Naive thymus-derived CD8-positive, alpha-beta T cell (primary cell): ENCODE results near the gene CDK4. TPM values are rescaled to one million over a fixed set of nuclear protein-coding genes. Genes with fewer than 3 reads are reported as not detected.
"Not testable (repeated sequence)": the region's sequence is repeated elsewhere in the genome, so short reads cannot be mapped to it uniquely, and the experiment has no call there.

Experiments
- ATAC-seq, 2 donors: fragments of 150-1000 bp; cut with Tn5 transposase in 1 of 2; sonication (Bioruptor Pico), chemical (Tn5 transposase) in 1 of 2; 1 replicate in 1 of 2; 2 replicates in 1 of 2; pipeline ENCODE4 v1.10.0; 2021; ENCODE audit warnings: mild to moderate bottlenecking in 2 of 2, moderate library complexity in 2 of 2
- POLR2A ChIA-PET: fragments of 350-600 bp; sonication (Branson Sonifier 250); formaldehyde crosslinking; loops from one replicate; lab custom pipeline; 2021; ENCODE audit warnings: antibody characterized with exemption; lab: Charles Lee
- DNase-seq, 10 donors: peaks; one replicate each; pipeline versions ENCODE4 v3.0.0 to v3.0.0-alpha.2; 2020 to 2022
- H3K27ac Mint-ChIP-seq, 10 donors: one replicate each; pipeline ENCODE4 v1.8.0; 2020 to 2022; ENCODE audit warnings: mild to moderate bottlenecking in 10 of 10, mixed read lengths in 10 of 10, moderate library complexity in 4 of 10, inconsistent platforms in 1 of 10
- H3K27me3 Mint-ChIP-seq, 5 donors: one replicate each; pipeline ENCODE4 v1.8.0; 2021 to 2022; ENCODE audit warnings: mixed read lengths in 5 of 5
- H3K36me3 Mint-ChIP-seq, 3 donors: one replicate each; pipeline ENCODE4 v1.8.0; 2020 to 2022; ENCODE audit warnings: mixed read lengths in 3 of 3, mild to moderate bottlenecking in 2 of 3, inconsistent platforms in 1 of 3
- H3K4me1 Mint-ChIP-seq, 4 donors: one replicate each; pipeline ENCODE4 v1.8.0; 2021 to 2022; ENCODE audit warnings: mixed read lengths in 4 of 4
- H3K4me3 Mint-ChIP-seq, 10 donors: one replicate each; pipeline ENCODE4 v1.8.0; 2020 to 2022; ENCODE audit warnings: mild to moderate bottlenecking in 10 of 10, mixed read lengths in 10 of 10, moderate library complexity in 6 of 10, inconsistent platforms in 1 of 10
- H3K9me3 Mint-ChIP-seq, 9 donors: one replicate each; pipeline ENCODE4 v1.8.0; 2020 to 2022; ENCODE audit warnings: mixed read lengths in 9 of 9, mild to moderate bottlenecking in 3 of 9, inconsistent platforms in 1 of 9, moderate library complexity in 1 of 9
- polyA plus RNA-seq, 3 donors: library from polyadenylated mRNA; unstranded; fragments of 300-500 nt; fragmentation: Illumina TruSeq; gene quantifications; one replicate each; pipeline ENCODE4 v1.2.3, GENCODE V29; 2021
- total RNA-seq, 8 experiments: library from RNA in 2 of 8; stranded (reverse) in 2 of 8; gene quantifications; one replicate each; pipeline ENCODE4 v1.2.3 and lab custom pipeline; 2021 to 2026

Gene CDK4
- total and polyA plus RNA-seq, 5 experiments from 2014 or later = 44.6 to 101 (median 71.3) TPM

DNA sequence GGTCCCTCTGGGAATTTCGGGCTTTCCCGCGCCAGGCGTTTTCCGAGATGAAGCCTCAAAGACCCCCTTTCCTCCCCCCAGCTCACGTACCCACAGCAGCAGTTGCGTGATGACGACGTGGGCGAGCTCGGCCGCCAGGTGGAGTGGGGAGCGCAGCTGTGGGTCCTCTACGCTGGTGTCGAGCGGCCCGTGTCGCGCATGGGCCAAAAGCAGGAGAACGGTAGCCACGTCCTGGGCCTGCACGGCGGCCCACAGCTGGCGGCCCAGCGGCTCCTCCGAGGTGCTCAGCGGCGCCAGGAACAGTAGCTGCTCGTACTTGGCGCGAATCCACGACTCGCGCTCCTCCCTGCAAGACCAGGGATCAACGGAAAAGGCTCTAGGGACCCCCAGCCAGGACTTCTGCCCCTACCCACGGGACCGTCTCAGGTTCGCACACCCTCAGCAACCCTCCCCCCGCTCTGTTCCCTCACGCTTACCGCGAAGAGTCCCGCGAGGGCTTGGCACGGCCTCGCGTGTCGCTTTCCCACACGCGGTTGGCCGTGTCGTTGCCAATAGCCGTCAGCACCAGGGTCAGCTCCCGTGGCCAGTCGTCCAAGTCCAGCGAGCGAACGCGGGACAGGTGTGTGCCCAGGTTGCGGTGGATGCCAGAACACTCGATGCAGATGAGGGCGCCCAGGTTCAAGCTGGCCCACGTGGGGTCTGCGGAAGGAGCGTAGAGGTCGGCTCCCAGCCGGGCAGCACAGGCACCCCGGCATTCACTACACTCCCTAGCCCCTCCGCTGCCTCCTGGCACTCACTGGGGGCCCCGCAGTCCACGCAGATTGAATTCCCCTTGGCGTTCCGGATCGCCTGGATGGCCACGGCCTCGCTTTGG is 25.0 kb downstream of the CDK4 start:
- Mint-ChIP-seq H3K4me1 (peaks cover 11 to 35% (median 28%) of the 10 kb centered on the region in 4 donors), H3K9me3 (no peaks in the 10 kb centered on the region), H3K4me3 (no peak overlapping the region), H3K27ac (peak overlapping the region in 3 of 10 donors; percentile 16 to 74 (median 22)), H3K36me3 (peaks cover 0 to 62% (median 10%) of the 10 kb centered on the region in 3 donors), H3K27me3 (no peaks in the 10 kb centered on the region)
- DNase-seq (no peak), ATAC-seq (no peak)
- POLR2A ChIA-PET = interaction anchor here (0.5 to 1.3 kb wide), 3 partner anchors 13 to 206 kb away, joined by 3 to 4 read pairs (median 3); partner anchors contain the start of gene OS9

DNA sequence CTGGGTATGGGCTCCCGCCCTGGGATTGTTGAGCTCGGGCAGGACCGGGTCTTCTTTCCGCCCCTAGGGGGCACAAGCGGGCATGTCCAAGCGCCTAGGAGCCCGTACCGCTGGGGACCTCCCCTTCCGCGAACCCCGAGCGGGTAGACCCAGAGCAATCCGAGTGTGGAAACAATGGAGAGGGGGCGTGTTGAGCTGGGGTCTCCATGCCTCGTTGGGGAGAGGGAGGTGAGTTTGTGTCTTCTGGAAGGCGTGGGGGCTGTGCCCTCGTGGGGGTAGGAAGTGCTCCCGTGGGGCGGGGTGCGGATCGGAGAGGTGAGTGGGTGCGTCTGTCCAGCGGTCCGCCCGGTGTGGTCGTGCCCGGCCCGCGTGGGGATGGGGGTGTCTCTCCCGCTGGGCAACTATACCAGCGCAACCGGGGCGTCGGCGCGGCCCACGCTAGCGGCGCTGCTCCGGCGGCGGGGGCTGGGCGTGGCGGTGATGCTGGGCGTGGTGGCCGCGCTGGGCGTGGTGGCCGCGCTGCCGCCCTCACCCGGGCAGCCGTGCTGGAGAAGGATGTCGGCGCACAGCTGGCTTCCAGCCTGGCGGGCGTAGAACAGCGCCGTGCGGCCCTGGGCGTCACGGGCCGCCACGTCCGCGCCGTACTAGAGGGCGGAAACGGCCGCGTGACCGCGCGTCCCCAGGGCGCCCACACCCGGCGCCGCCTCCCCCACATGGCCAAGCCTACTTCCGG is 25.8 kb downstream of the CDK4 start:
- POLR2A ChIA-PET = interaction anchor here (0.5 to 1.3 kb wide), 3 partner anchors 19 to 206 kb away, joined by 3 to 4 read pairs (median 3); partner anchors contain the start of genes OS9 and TSPAN31
- Mint-ChIP-seq H3K27ac (peak overlapping the region in 4 of 10 donors; percentile 43 to 74 (median 56)), H3K27me3 (no peaks in the 10 kb centered on the region), H3K36me3 (peaks cover 0 to 59% (median 10%) of the 10 kb centered on the region in 3 donors), H3K4me1 (peaks cover 16 to 41% (median 33%) of the 10 kb centered on the region in 4 donors), H3K9me3 (no peaks in the 10 kb centered on the region), H3K4me3 (peak overlapping the region in 3 of 10 donors; percentile 33 to 48 (median 45))
- ATAC-seq (peak in 1 of 2 donors; percentile 24), DNase-seq (peak in 3 of 10 donors; percentile 20 to 23 (median 21))

DNA sequence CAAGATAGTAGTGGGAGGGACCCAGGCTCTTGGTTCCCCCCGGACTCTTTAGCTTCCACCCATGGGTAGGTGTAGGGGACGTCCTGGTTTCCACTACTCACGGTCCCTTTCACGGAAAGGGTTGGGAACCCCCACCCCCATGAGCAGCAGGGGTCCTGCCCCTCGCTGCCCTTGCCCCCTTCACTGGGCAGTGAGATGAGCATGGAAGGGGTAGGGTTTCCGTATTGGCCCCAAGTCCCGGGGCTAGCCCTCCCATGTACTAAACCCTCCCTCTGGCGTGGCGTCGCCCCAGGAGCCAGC is 26.3 kb downstream of the CDK4 start:
- no peak for DNase-seq
- no peak for ATAC-seq
- no peaks in the 10 kb centered on the region for H3K9me3 Mint-ChIP-seq
- no peaks in the 10 kb centered on the region for H3K27me3 Mint-ChIP-seq
- H3K36me3 Mint-ChIP-seq = peaks cover 0 to 57% (median 7%) of the 10 kb centered on the region in 3 donors
- POLR2A ChIA-PET = interaction anchor here (1.0 to 1.3 kb wide), 2 partner anchors 19 to 32 kb away, joined by 3 to 4 read pairs; partner anchors contain the start of genes OS9 and TSPAN31
- peaks cover 16 to 44% (median 33%) of the 10 kb centered on the region in 4 donors for H3K4me1 Mint-ChIP-seq
- H3K27ac Mint-ChIP-seq = peak overlapping the region in 2 of 10 donors; percentile 66 to 74
- no peak overlapping the region for H3K4me3 Mint-ChIP-seq

DNA sequence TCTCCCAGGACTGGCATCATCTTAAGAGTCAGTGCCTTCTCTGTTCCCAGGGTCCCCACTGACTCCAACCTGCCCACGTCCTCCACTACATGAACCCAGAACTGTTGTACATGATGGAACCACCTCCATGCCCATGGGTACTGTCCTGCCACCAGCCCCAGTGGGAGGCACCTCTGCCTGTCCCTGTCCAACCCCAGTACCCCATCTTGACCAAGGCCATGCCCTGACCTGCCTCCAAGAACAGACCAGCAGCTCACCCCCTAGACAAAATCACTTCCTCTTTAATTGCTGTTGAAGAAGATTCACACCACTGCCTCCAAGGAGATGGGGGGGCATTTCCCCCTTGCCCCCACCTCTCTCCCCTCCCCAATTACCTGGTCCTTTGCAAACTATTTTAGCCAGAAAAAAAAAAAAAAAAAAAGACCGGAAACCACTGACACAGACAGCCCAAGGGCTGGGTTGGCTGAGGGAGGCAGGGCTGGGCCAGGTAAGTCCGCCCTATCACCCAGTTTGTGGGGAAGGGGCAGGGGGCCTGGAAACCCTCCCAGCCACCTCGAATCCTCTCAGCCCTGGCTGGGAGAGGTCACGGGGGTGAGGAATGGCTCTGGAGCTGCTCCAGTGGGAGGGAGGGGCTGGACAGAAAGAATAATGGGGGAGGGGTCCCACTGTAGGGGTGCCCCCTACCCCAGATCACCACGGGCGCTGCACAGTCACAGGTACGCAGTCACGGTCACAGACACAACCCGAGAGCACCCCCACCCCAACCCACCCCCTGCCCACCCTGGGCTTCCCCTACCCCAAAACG is 27.0 kb downstream of the CDK4 start:
- no peaks in the 10 kb centered on the region for H3K27me3 Mint-ChIP-seq
- peaks cover 16 to 44% (median 33%) of the 10 kb centered on the region in 4 donors for H3K4me1 Mint-ChIP-seq
- no peak for ATAC-seq
- POLR2A ChIA-PET = interaction anchor here (1.0 to 1.7 kb wide), 6 partner anchors 11 to 20 kb away, joined by 3 to 16 read pairs (median 4); partner anchors contain the start of genes AGAP2 and TSPAN31
- H3K36me3 Mint-ChIP-seq = peaks cover 0 to 56% (median 6%) of the 10 kb centered on the region in 3 donors
- no peak for DNase-seq
- no peaks in the 10 kb centered on the region for H3K9me3 Mint-ChIP-seq
- H3K27ac Mint-ChIP-seq = peak overlapping the region in 9 of 10 donors; percentile 11 to 91 (median 67)
- H3K4me3 Mint-ChIP-seq = peak overlapping the region in 1 of 10 donors; percentile 20

DNA sequence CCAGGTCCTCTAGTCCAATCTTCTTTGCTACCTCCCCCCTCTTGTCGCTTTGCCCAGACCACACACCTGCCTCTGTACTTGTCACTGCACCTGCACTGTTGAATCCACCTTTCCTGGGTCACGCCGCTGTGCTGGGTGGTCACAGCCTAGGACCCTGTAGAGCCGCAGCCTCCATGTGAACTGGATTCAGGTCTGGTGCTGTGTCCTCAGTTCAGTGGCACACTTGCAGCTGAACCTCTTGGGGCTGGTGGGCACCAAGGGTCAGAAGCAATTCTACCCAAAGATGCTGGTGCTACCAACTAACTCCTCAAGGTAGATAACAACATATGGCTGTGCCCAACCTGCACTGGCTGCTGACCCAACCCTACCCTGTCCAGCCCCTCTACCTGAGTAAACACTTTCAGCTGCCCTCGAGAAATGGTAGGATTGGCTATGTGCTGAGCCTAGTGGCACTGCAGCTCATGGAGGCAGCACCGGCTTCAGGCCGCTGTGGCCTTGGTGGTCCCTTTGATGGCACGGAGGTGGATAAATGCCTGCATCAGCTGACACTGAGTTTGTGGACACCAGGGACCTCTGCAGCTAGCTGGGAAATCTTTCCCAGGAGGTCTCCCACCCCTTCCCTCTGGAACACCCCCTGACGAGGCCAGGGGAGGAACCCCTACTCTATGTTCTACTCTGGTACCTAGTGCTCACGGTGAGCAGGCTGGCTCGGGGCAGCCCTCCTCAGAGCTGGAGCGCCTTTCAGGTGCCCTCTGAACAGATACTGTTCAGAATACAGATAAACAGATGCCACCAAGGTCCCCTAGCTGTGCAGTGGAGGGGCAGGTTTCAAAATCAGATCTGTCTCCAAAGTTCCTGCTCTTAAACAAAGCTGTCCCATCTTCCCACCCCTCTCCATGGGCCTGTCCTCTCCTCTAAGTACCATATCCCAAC is 27.8 kb downstream of the CDK4 start:
- no peak overlapping the region for H3K4me3 Mint-ChIP-seq
- no peaks in the 10 kb centered on the region for H3K9me3 Mint-ChIP-seq
- H3K27me3 Mint-ChIP-seq = no peaks in the 10 kb centered on the region
- peaks cover 16 to 49% (median 37%) of the 10 kb centered on the region in 4 donors for H3K4me1 Mint-ChIP-seq
- ATAC-seq = peak; percentile 13 to 27
- H3K36me3 Mint-ChIP-seq = peaks cover 4 to 57% (median 11%) of the 10 kb centered on the region in 3 donors
- DNase-seq = no peak
- peak overlapping the region; percentile 11 to 91 (median 72) for H3K27ac Mint-ChIP-seq
- POLR2A ChIA-PET = interaction anchor here (0.7 to 1.7 kb wide), 8 partner anchors 12 to 114 kb away, joined by 3 to 16 read pairs (median 4); partner anchors contain the start of genes AGAP2, CDK4 and TSPAN31

DNA sequence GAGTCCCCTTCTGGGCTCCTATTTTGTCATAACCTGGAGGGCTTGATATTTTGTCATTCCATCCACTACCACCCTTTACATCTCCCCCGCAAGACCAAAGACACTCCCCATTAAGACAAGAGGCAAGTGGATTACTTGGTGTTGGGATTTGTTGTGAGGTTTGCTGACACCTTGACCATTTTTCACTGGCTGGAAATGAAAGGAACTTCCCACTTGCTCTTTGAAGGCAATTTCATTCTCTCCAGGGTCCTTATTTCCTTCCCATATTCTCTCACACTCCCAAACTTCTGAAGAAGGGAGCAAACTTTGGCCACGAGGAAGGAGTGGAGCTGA is 28.5 kb downstream of the CDK4 start:
- Mint-ChIP-seq H3K4me3 (no peak overlapping the region), H3K4me1 (peaks cover 16 to 50% (median 39%) of the 10 kb centered on the region in 4 donors), H3K36me3 (peaks cover 6 to 58% (median 15%) of the 10 kb centered on the region in 3 donors), H3K27ac (peak overlapping the region; percentile 38 to 91 (median 67)), H3K9me3 (no peaks in the 10 kb centered on the region), H3K27me3 (no peaks in the 10 kb centered on the region)
- ATAC-seq = no peak
- POLR2A ChIA-PET = interaction anchor here (1.0 to 2.3 kb wide), 7 partner anchors 13 to 28 kb away, joined by 3 to 16 read pairs (median 4); partner anchors contain the start of genes CDK4 and TSPAN31
- no peak for DNase-seq

DNA sequence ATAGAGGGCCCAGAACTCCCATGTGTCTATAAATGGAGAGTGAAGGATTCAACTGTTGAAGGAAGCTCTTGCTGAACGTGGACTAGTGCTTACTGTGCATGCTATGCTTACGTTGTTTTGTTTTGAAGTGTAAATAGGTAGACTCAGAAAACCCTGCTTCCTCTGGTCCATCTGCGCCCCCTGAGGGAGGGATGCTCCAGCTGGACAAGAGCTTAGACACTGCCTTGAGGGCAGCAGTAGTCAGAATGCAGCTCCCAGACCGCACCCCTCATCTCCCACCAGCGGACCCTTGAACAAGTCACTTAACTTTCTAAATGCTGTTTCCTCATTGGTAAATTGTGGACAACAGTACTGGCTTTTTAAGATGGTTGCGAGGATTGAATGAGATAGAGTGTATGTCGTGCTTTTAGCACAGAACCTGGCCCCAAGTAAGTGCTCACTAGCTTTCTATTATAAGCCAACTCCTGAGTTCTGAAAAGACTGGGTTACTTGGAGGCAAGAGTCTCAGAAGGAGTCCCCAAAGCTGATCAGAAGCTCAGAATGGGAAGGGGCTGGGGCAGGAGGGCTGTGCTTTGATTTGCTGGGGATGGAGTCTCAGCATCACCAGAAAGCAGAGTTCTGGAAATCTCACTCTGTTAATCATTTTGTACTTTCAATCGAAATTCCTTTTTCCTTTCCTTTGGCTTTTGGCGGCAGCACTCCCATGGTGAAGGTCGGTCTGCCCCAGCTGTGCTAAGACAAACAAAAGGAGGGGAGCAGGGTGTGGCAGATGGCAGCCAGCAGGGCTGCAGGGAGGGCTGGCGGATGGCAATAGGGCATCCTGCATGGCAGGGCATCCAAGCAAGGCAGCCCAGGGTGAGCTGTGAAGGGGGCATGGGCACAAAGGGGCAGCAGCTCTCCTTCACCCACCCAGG is 29.1 kb downstream of the CDK4 start:
- POLR2A ChIA-PET = interaction anchor here (1.0 to 2.3 kb wide), 7 partner anchors 9 to 29 kb away, joined by 3 to 11 read pairs (median 3); partner anchors contain the start of genes AGAP2, CDK4 and TSPAN31
- Mint-ChIP-seq H3K27ac (peak overlapping the region in 9 of 10 donors; percentile 19 to 87 (median 62)), H3K9me3 (no peaks in the 10 kb centered on the region), H3K4me3 (no peak overlapping the region), H3K27me3 (no peaks in the 10 kb centered on the region), H3K36me3 (peaks cover 6 to 58% (median 18%) of the 10 kb centered on the region in 3 donors), H3K4me1 (peaks cover 16 to 50% (median 35%) of the 10 kb centered on the region in 4 donors)
- ATAC-seq (peak in 1 of 2 donors; percentile 21), DNase-seq (no peak)

DNA sequence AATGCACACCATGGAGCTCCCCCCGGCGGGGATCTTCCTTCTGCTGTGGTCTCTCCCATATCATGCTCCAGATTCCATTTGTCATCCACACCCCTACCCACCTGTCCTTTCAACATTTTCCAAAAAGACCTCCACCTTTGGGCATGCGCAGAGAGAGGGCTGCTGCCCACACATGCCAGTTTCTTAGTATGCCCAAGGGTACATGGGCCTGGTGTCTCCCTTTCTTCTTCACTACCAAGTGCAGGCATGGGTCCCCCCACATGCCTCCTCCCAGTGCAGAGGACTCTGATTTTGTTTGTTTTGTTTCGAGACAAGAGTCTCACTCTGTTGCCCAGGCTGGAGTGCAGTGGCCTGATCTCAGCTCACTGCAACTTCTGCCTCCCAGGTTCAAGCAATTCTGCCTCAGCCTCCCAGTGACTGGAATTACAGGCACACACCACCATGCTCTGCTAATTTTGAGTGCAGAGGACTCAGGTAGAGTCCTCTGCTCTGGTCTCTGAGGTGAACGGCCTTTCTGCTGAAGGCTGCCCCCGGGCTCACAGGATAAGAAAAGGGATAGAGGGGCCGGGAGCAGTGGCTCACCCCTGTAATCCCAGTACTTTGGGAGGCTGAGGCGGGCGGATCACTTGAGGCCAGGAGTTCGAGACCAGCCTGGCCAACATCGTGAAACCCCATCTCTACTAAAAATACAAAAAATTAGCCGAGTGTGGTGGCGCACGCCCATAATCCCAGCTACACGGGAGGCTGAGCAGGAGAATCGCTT is 30.1 kb downstream of the CDK4 start:
- H3K4me3 Mint-ChIP-seq = peak overlapping the region in 1 of 10 donors; percentile 37
- not testable (repeated sequence) for DNase-seq, ATAC-seq, H3K9me3 Mint-ChIP-seq, H3K27me3 Mint-ChIP-seq
- POLR2A ChIA-PET = interaction anchor here (0.6 to 2.3 kb wide), 9 partner anchors 8 to 1071 kb away, joined by 3 to 11 read pairs (median 4); partner anchors contain the start of genes AGAP2, CDK4 and TSPAN31
- peaks cover 6 to 59% (median 16%) of the 10 kb centered on the region in 3 donors for H3K36me3 Mint-ChIP-seq
- peak overlapping the region in 8 of 10 donors; percentile 48 to 87 (median 75) for H3K27ac Mint-ChIP-seq
- peaks cover 16 to 50% (median 34%) of the 10 kb centered on the region in 4 donors for H3K4me1 Mint-ChIP-seq
